Suprapubic skin (tissue), 4 donors: ENCODE data around the gene RXFP2.

Experiments
- CTCF ChIP-seq, 2 donors: fragments of 200-600 bp in 1 of 2; fragments of 450-650 bp in 1 of 2; sonication (generic) in 1 of 2; IDR thresholded peaks; one replicate each; pipeline ENCODE4 v1.5.1; 2016 to 2019; ENCODE audit warnings: antibody characterized with exemption in 2 of 2, mild to moderate bottlenecking in 1 of 2, moderate library complexity in 1 of 2
- POLR2A ChIP-seq, 2 donors: fragments of 450-650 bp; IDR thresholded peaks; one replicate each; pipeline ENCODE4 v1.6.1; 2017; ENCODE audit warnings: antibody characterized with exemption in 2 of 2, mild to moderate bottlenecking in 2 of 2, moderate library complexity in 2 of 2
- POLR2AphosphoS5 ChIP-seq, 3 donors: sonication (generic); formaldehyde crosslinking; IDR thresholded peaks; one replicate each; pipeline ENCODE4 v1.6.1; 2017; ENCODE audit warnings: antibody characterized with exemption in 3 of 3

DNA sequence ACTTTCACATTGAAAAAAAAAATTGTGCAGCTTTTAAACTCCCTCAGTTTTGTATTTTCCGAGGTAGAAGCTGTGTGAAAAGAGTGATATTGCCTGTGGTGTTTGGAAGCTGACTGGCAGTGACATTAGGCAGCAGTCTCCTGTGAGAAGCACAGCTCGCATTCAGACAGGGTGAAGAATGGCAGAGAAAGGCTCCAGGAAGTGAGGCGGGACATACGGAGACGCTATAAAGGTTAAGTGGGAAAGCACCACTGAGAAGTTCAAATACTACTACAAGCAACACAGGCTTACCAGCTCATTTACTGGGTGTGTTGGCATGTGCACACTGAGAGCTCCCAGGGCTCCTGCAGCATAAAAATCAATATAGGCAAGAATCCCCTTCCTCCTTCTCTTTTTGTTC is 88.4 kb downstream of the RXFP2 start:
- no peak for TF ChIP-seq POLR2A (IDR thresholded peaks at IDR 0.05)
- TF ChIP-seq POLR2AphosphoS5 (IDR thresholded peaks at IDR 0.05) = no peak
- TF ChIP-seq CTCF (IDR thresholded peaks at IDR 0.05) = no peak
